GM23248 (cell line): Measurements from ENCODE around the gene TK1. TPM values are rescaled to one million over a fixed set of nuclear protein-coding genes. Genes with fewer than 3 reads are reported as not detected.

ENCODE experiments used
- DNase-seq: peaks from one replicate; pipeline ENCODE4 v3.0.0-alpha.2; 2015
- H2AFZ ChIP-seq: fragments of 200-600 bp; sonication (generic); 2 replicates; pipeline ENCODE4 v1.6.1; 2016; ENCODE audit warnings: antibody characterized with exemption
- H3F3A ChIP-seq: fragments of 200-600 bp; sonication (generic); 2 replicates; pipeline ENCODE4 v1.6.1; 2016; ENCODE audit warnings: mild to moderate bottlenecking, antibody characterized with exemption, mixed run types; ENCODE audit not compliant: insufficient read depth
- H3K27ac ChIP-seq: fragments of 200-600 bp; sonication (generic); 2 replicates; pipeline ENCODE4 v1.5.1; 2016; ENCODE audit warnings: mild to moderate bottlenecking
- H3K27me3 ChIP-seq: fragments of 200-600 bp; sonication (generic); replicated peaks from 2 replicates; pipeline ENCODE4 v1.6.1; 2016; ENCODE audit warnings: mild to moderate bottlenecking; ENCODE audit not compliant: insufficient read depth
- H3K36me3 ChIP-seq: fragments of 200-600 bp; sonication (generic); 2 replicates; pipeline ENCODE4 v1.6.1; 2016; ENCODE audit warnings: low read depth, mild to moderate bottlenecking
- H3K4me1 ChIP-seq: fragments of 200-600 bp; sonication (generic); 2 replicates; pipeline ENCODE4 v1.6.1; 2016; ENCODE audit warnings: mild to moderate bottlenecking; ENCODE audit not compliant: insufficient read depth
- H3K4me2 ChIP-seq: fragments of 200-600 bp; sonication (generic); one replicate; pipeline ENCODE4 v1.6.1; 2016; ENCODE audit warnings: mild to moderate bottlenecking; ENCODE audit not compliant: unreplicated experiment
- H3K4me3 ChIP-seq: fragments of 200-600 bp; sonication (generic); 2 replicates; pipeline ENCODE4 v1.5.1; 2016; ENCODE audit warnings: mild to moderate bottlenecking
- H3K79me2 ChIP-seq: fragments of 200-600 bp; sonication (generic); 2 replicates; pipeline ENCODE4 v1.6.1; 2016; ENCODE audit warnings: mild to moderate bottlenecking; ENCODE audit not compliant: insufficient read depth
- H3K9ac ChIP-seq: fragments of 200-600 bp; sonication (generic); 2 replicates; pipeline ENCODE4 v1.6.1; 2016; ENCODE audit warnings: mild to moderate bottlenecking
- H3K9me2 ChIP-seq: fragments of 200-600 bp; sonication (generic); 2 replicates; pipeline ENCODE4 v1.6.1; 2016; ENCODE audit warnings: mixed run types, mild to moderate bottlenecking, moderate library complexity; ENCODE audit not compliant: insufficient read depth
- H3K9me3 ChIP-seq: fragments of 200-600 bp; sonication (generic); one replicate; pipeline ENCODE4 v1.6.1; 2017; ENCODE audit warnings: low read depth
- H4K20me1 ChIP-seq: fragments of 200-600 bp; sonication (generic); 2 replicates; pipeline ENCODE4 v1.6.0; 2016; ENCODE audit not compliant: insufficient read depth
- EZH2 ChIP-seq: fragments of 200-600 bp; sonication (generic); IDR thresholded peaks from 2 replicates; pipeline ENCODE4 v1.6.1; 2018; ENCODE audit warnings: antibody characterized with exemption, mild to moderate bottlenecking; ENCODE audit not compliant: insufficient read depth, poor library complexity, severe bottlenecking
- EZH2phosphoT487 ChIP-seq: fragments of 200-600 bp; sonication (generic); IDR thresholded peaks from 2 replicates; pipeline ENCODE4 v1.6.1; 2018; ENCODE audit warnings: antibody characterized with exemption, moderate library complexity, mild to moderate bottlenecking, low read depth; ENCODE audit not compliant: insufficient read depth
- WGBS, 2 experiments: methylation state at CpG; one replicate each; pipeline ENCODE4 v1.1.6; 2015 to 2017; ENCODE audit warnings: low lambda C conversion rate in 2 of 2, low coverage in 1 of 2; ENCODE audit errors: missing lambda C conversion rate in 2 of 2; 5-methylcytosine and 5-hydroxymethylcytosine counted together
- in situ Hi-C: fragments of 300-500 bp; cut with MboI; formaldehyde crosslinking; loops from 2 replicates; pipeline ENCODE4 v1.15.0; 2020
- polyA plus RNA-seq: library from polyadenylated mRNA; unstranded; fragments of >200 nt; fragmentation: Nextera tagmentation; extraction: Ambion mirVana; gene quantifications from 2 replicates; pipeline ENCODE4 v1.2.1, GENCODE V29; 2016
- total RNA-seq: library from RNA; depleted of rRNA; stranded (reverse); fragments of >200 nt; shearing (Covaris generic); gene quantifications from 2 replicates; pipeline ENCODE4 v1.2.3, GENCODE V29; 2014

TK1 gene
- total and polyA plus RNA-seq, 2 experiments from 2014 or later = 79.4 to 84.5 TPM

DNA sequence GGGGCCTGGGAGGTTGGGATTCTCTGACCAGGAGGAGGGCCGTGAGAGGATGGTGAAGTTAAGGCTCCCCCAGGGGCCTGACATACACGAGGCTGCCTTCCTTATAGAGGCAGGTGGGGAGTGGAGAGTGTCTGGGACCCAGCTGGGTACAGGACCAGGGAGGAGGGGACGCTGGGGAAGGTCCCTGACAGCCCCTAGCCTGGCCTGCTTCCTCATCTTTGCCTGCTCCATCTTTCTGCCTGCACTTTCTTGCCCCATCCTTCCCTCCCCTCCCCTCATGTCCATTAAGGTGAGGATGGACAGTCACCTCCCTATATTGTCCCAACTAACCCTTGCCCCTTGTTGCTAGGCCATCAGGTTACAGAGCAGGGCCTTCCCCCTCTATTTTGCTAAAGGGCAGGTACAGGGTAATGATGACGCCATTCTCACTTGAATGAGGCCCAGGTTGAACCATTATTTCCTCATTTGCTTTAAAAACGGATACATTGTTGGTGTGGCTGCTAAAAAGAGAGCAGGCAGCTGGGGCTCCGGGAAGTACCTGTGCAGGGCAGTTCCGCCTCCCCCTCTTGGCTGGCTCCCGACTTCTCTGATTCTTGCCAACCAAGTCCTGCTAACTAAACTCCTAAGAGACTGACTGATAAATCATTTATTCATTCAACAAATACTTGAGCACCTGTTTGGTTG, 39.4 kb downstream of the TK1 start:
- Histone ChIP-seq H3K4me3 (no peak overlapping the region), H2AFZ (no peak overlapping the region), H3F3A (no peaks in the 10 kb centered on the region), H3K9me3 (no peaks in the 10 kb centered on the region), H3K27me3 (peaks cover 5% of the 10 kb centered on the region; the same call in 1 of the 2 replicates), H3K9ac (no peak overlapping the region), H3K36me3 (no peaks in the 10 kb centered on the region), H3K4me1 (peaks cover 6% of the 10 kb centered on the region), H4K20me1 (no peaks in the 10 kb centered on the region), H3K27ac (no peak overlapping the region), H3K79me2 (no peaks in the 10 kb centered on the region), H3K4me2 (no peak overlapping the region), H3K9me2 (no peaks in the 10 kb centered on the region)
- in situ Hi-C loops = no loop called here
- DNase-seq = no peak
- WGBS, 2 experiments = 60 to 61% methylated on average over 7 to 8 of the region's 8 CpGs
- TF ChIP-seq EZH2 (no peak), EZH2phosphoT487 (no peak)

DNA sequence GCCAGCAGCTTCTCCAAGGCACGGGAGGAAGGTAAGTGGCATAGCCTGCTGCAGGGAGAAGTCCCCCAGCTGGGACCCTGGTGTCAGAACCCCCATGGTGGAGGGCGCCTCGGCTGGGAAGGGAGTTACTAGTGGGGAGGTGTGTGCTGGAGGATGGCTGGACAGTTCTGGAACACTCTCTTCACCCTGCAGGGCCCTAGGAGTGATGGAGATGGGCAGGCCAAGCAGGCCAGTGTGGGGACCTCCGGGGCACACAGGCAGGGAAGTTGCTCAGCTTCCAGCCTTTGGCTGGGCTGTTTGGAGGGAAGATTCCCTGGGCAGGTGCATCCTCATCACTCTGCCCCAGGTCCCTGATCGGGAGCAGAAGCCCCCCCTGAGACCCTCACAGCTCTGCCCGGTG, 40.0 kb downstream of the TK1 start:
- Histone ChIP-seq H3K4me2 (no peak overlapping the region), H2AFZ (no peak overlapping the region), H3K4me3 (no peak overlapping the region), H3F3A (no peaks in the 10 kb centered on the region), H3K9me2 (no peaks in the 10 kb centered on the region), H3K4me1 (peaks cover 6% of the 10 kb centered on the region), H3K36me3 (no peaks in the 10 kb centered on the region), H3K9me3 (no peaks in the 10 kb centered on the region), H3K27me3 (peaks cover 5% of the 10 kb centered on the region; the same call in 1 of the 2 replicates), H3K79me2 (no peaks in the 10 kb centered on the region), H4K20me1 (no peaks in the 10 kb centered on the region), H3K27ac (no peak overlapping the region), H3K9ac (no peak overlapping the region)
- no peak for TF ChIP-seq EZH2phosphoT487
- TF ChIP-seq EZH2 = no peak
- DNase-seq = no peak
- in situ Hi-C loops = no loop called here
- WGBS, 2 experiments = 43 to 60% methylated on average over 6 of the region's 6 CpGs

DNA sequence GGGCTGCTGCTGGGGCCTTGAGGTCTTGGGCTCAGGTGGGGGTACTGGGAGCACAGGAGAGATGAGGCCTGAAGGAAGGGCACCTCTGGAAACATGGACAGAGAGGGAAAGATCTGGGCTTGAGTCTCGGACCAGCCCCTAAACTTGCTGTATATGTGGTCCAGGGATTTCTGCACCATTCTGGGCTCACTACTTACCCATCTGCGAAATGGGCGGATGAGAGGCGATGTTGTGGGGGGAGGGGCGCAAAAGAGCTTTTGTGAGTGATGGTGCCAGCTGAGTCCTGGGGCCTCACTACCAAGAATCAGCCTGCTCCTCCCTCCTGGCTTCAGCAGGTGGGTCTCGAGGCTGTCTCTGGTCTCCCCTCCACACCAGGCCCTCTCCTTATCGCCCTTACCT, 40.4 kb downstream of the TK1 start:
- peaks cover 5% of the 10 kb centered on the region; the same call in 1 of the 2 replicates for H3K27me3 ChIP-seq
- no peaks in the 10 kb centered on the region for H4K20me1 ChIP-seq
- peaks cover 2% of the 10 kb centered on the region for H3K4me1 ChIP-seq
- H3K9me2 ChIP-seq = no peaks in the 10 kb centered on the region
- H3K27ac ChIP-seq = no peak overlapping the region
- no peak for TF ChIP-seq EZH2
- TF ChIP-seq EZH2phosphoT487 = no peak
- no peaks in the 10 kb centered on the region for H3K79me2 ChIP-seq
- H3K4me3 ChIP-seq = no peak overlapping the region
- H3F3A ChIP-seq = no peaks in the 10 kb centered on the region
- no peak for DNase-seq
- H3K9me3 ChIP-seq = no peaks in the 10 kb centered on the region
- H3K36me3 ChIP-seq = no peaks in the 10 kb centered on the region
- no peak overlapping the region for H2AFZ ChIP-seq
- no peak overlapping the region for H3K9ac ChIP-seq
- H3K4me2 ChIP-seq = no peak overlapping the region
- in situ Hi-C loops = no loop called here
- WGBS, 2 experiments = 67 to 79% methylated on average over 7 of the region's 7 CpGs

DNA sequence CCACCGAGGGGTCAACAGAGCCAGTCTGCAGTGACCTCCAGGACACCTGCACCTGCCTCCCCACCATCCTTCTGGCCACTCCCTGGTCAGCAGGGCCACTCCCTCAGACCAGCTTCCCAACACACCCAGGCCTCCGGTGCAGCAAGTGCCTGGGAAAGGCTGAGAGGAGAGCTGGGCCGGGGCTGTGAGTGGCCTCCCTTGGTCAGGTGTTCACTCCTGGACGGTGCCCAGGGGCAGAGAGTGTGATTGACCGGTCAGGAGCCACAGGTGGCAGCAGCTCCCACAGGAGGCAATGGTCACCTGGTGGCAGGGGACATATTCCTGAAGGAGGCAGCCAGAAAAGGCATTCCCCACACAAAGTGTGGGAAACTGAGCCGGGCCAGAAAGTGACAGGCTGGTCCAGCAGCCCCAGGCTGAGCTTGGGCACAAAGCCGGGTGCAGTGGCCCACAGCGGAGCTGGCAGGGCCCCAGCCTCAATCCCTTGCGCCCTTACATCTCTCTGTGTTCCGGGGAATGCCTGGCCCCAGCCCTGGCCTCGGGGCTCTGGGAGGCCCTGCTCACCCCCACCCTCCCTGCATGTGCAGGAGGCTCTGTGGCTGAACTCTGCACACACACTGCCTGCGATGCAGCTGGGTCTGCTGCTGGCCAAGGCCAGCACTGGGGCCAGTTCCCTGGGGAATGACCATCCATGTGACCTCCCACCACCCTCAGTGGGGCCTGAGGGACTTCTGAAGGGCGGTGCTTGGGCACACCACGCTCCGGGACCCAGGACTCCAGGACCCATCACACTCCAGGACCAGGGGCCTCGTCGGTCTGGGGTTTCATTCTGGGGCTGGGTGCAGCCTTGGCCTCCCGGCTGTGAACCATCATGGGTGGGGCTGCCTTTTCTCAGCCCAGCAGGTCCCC, 41.9 kb downstream of the TK1 start:
- no peaks in the 10 kb centered on the region for H3K9me2 ChIP-seq
- DNase-seq = no peak
- H3K4me2 ChIP-seq = no peak overlapping the region

More for the DNA sequence above, 41.9 kb downstream of the TK1 start:
- Histone ChIP-seq H4K20me1 (no peaks in the 10 kb centered on the region), H3K9ac (no peak overlapping the region), H3F3A (no peaks in the 10 kb centered on the region), H3K27me3 (peaks cover 5% of the 10 kb centered on the region; the same call in 1 of the 2 replicates), H3K36me3 (no peaks in the 10 kb centered on the region), H3K4me1 (no peaks in the 10 kb centered on the region), H3K9me3 (no peaks in the 10 kb centered on the region), H3K27ac (no peak overlapping the region), H2AFZ (no peak overlapping the region), H3K4me3 (no peak overlapping the region), H3K79me2 (no peaks in the 10 kb centered on the region)
- TF ChIP-seq EZH2 (no peak), EZH2phosphoT487 (no peak)
- WGBS, 2 experiments = 72 to 77% methylated on average over 15 to 18 of the region's 18 CpGs
- in situ Hi-C loops = no loop called here
